Peyer's patch (tissue), 4 donors: ENCODE data around the gene ARL15. TPM values are rescaled to one million over a fixed set of nuclear protein-coding genes. Genes with fewer than 3 reads are reported as not detected.

Source experiments
- DNase-seq, 3 donors: peaks; one replicate each; pipeline ENCODE4 v3.0.0-alpha.2; 2017 to 2019
- H3K27ac ChIP-seq, 4 donors: fragments of 200-600 bp; sonication (generic); one replicate each; pipeline ENCODE4 v1.5.1; 2016 to 2019
- H3K27me3 ChIP-seq, 2 donors: fragments of 200-600 bp; sonication (generic); one replicate each; pipeline ENCODE4 v1.5.1; 2019
- H3K36me3 ChIP-seq, 3 donors: fragments of 200-600 bp; sonication (generic); one replicate each; pipeline ENCODE4 v1.5.1; 2016 to 2019
- H3K4me1 ChIP-seq, 4 donors: fragments of 200-600 bp; sonication (generic); one replicate each; pipeline ENCODE4 v1.5.1; 2016 to 2019
- H3K4me3 ChIP-seq, 4 donors: fragments of 200-600 bp; sonication (generic); 1 replicate in 3 of 4; 2 replicates in 1 of 4; pipeline ENCODE4 v1.5.1; 2016 to 2019; ENCODE audit warnings: mild to moderate bottlenecking in 1 of 4
- H3K9me3 ChIP-seq, 4 donors: fragments of 200-600 bp; sonication (generic); one replicate each; pipeline ENCODE4 v1.5.1; 2016 to 2019; ENCODE audit warnings: mild to moderate bottlenecking in 1 of 4
- POLR2A ChIP-seq, 2 donors: fragments of 450-650 bp; IDR thresholded peaks; one replicate each; pipeline ENCODE4 v1.5.1; 2017; ENCODE audit warnings: antibody characterized with exemption in 2 of 2, mild to moderate bottlenecking in 2 of 2, moderate library complexity in 2 of 2
- total RNA-seq, 4 donors: library from RNA; depleted of rRNA; stranded (reverse); fragments of >200 nt; gene quantifications; one replicate each; pipeline ENCODE4 v1.1.0, GENCODE V29; 2016
- TF ChIP-seq, protein P1 (sequence below), 6 experiments: fragments of 450-650 bp in 4 of 6; fragments of 200-600 bp in 2 of 6; sonication (generic) in 1 of 6; IDR thresholded peaks; one replicate each; pipeline ENCODE4 v1.5.1; 2017 to 2019; ENCODE audit warnings: antibody characterized with exemption in 6 of 6, mild to moderate bottlenecking in 3 of 6, moderate library complexity in 1 of 6

ARL15 gene
- total RNA-seq, 4 donors from 2014 or later = 18.0 to 44.5 (median 38.7) TPM

DNA sequence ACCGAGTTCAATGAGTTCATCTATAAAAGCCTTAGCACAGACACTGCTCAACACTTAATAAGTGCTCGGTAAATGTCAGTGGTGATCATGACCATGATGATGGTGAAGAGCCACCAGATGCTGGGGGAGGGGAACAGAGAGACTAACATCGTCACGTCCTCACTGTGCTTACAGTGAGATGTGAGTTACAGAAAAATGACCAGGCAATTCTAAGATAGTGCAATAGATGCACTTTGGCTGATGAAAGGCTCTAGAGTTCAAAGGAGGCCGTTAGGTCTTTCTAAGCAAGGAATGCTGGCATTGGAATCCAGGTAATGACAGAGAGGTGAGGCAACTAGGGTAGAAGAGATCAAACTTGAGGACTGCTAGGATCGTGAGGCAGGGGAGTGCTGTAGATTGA lies 36.7 kb downstream of the ARL15 start:
- no peaks in the 10 kb centered on the region for H3K36me3 ChIP-seq
- no peaks in the 10 kb centered on the region for H3K4me1 ChIP-seq
- TF ChIP-seq, protein P1, sequence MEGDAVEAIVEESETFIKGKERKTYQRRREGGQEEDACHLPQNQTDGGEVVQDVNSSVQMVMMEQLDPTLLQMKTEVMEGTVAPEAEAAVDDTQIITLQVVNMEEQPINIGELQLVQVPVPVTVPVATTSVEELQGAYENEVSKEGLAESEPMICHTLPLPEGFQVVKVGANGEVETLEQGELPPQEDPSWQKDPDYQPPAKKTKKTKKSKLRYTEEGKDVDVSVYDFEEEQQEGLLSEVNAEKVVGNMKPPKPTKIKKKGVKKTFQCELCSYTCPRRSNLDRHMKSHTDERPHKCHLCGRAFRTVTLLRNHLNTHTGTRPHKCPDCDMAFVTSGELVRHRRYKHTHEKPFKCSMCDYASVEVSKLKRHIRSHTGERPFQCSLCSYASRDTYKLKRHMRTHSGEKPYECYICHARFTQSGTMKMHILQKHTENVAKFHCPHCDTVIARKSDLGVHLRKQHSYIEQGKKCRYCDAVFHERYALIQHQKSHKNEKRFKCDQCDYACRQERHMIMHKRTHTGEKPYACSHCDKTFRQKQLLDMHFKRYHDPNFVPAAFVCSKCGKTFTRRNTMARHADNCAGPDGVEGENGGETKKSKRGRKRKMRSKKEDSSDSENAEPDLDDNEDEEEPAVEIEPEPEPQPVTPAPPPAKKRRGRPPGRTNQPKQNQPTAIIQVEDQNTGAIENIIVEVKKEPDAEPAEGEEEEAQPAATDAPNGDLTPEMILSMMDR (IDR thresholded peaks at IDR 0.05) = no peak
- no peak for TF ChIP-seq POLR2A (IDR thresholded peaks at IDR 0.05)
- DNase-seq = no peak
- H3K27me3 ChIP-seq = no peaks in the 10 kb centered on the region
- H3K4me3 ChIP-seq = no peak overlapping the region
- no peaks in the 10 kb centered on the region for H3K9me3 ChIP-seq
- H3K27ac ChIP-seq = no peak overlapping the region

- no peaks in the 10 kb centered on the region for H3K36me3 ChIP-seq
- TF ChIP-seq, protein P1 (IDR thresholded peaks at IDR 0.05) = no peak
- TF ChIP-seq POLR2A (IDR thresholded peaks at IDR 0.05) = no peak
- no peaks in the 10 kb centered on the region for H3K4me1 ChIP-seq
- H3K9me3 ChIP-seq = no peaks in the 10 kb centered on the region
- DNase-seq = no peak
- no peak overlapping the region for H3K27ac ChIP-seq
- no peaks in the 10 kb centered on the region for H3K27me3 ChIP-seq
- H3K4me3 ChIP-seq = no peak overlapping the region
Measured at GRCh38 chr5:54272746-54273145, 37.6 kb downstream of the ARL15 start.

- DNase-seq = no peak
- H3K36me3 ChIP-seq = no peaks in the 10 kb centered on the region
- no peaks in the 10 kb centered on the region for H3K4me1 ChIP-seq
- H3K9me3 ChIP-seq = no peaks in the 10 kb centered on the region
- H3K4me3 ChIP-seq = no peak overlapping the region
- H3K27me3 ChIP-seq = no peaks in the 10 kb centered on the region
- TF ChIP-seq, protein P1 (IDR thresholded peaks at IDR 0.05) = no peak
- no peak for TF ChIP-seq POLR2A (IDR thresholded peaks at IDR 0.05)
- H3K27ac ChIP-seq = no peak overlapping the region
Measured at GRCh38 chr5:54270326-54270725, 40.0 kb downstream of the ARL15 start.

- no peak for TF ChIP-seq POLR2A (IDR thresholded peaks at IDR 0.05)
- TF ChIP-seq, protein P1 (IDR thresholded peaks at IDR 0.05) = no peak
- DNase-seq = no peak
- H3K4me1 ChIP-seq = no peaks in the 10 kb centered on the region
- no peaks in the 10 kb centered on the region for H3K27me3 ChIP-seq
- no peaks in the 10 kb centered on the region for H3K36me3 ChIP-seq
- no peak overlapping the region for H3K4me3 ChIP-seq
- no peak overlapping the region for H3K27ac ChIP-seq
- H3K9me3 ChIP-seq = no peaks in the 10 kb centered on the region
Measured at GRCh38 chr5:54264574-54264973, 45.8 kb downstream of the ARL15 start.

DNA sequence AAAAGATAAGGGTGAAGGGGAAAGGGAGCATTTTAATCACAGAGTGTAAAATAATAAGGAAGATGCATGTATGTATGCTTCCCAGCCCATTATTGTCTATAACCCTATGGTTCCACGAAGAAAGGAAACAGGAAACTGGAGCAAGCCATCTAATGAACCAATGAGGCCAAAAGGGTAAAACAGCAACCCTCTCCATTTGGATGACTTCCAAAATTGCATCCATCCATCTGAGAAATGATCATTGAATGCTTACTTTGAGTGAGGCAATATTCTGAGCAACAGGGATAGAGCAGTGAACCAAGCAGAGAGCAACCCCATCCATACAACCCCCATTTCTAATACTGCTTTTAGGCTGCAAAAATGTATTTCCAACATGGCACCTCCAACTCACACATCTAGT lies 46.9 kb downstream of the ARL15 start:
- TF ChIP-seq POLR2A (IDR thresholded peaks at IDR 0.05) = no peak
- TF ChIP-seq, protein P1 (IDR thresholded peaks at IDR 0.05) = no peak
- no peaks in the 10 kb centered on the region for H3K4me1 ChIP-seq
- no peak for DNase-seq
- no peaks in the 10 kb centered on the region for H3K9me3 ChIP-seq
- H3K27me3 ChIP-seq = no peaks in the 10 kb centered on the region
- H3K36me3 ChIP-seq = no peaks in the 10 kb centered on the region
- no peak overlapping the region for H3K27ac ChIP-seq
- H3K4me3 ChIP-seq = no peak overlapping the region

DNA sequence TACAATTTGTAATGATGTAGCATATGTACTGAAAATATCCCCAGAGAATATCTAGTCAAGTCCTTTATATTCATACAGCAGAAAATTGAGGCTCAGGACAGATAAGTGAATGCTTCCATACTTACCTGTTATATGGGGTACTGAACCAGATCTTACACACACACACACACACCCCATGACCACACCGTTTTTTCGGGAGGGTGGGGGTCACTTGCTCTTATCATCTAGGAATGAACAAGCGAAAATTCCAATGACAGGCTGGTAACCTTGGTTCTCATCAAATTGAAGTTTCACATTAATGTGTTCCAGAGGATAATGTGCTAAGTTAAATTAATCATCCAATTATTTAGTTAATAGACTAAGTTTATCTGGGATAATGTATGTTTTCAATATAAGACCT lies 48.8 kb downstream of the ARL15 start:
- no peaks in the 10 kb centered on the region for H3K9me3 ChIP-seq
- no peak for DNase-seq
- H3K36me3 ChIP-seq = no peaks in the 10 kb centered on the region
- TF ChIP-seq, protein P1 (IDR thresholded peaks at IDR 0.05) = no peak
- no peak overlapping the region for H3K27ac ChIP-seq
- H3K4me3 ChIP-seq = no peak overlapping the region
- H3K4me1 ChIP-seq = no peaks in the 10 kb centered on the region
- H3K27me3 ChIP-seq = no peaks in the 10 kb centered on the region
